ENCODE data around the gene GPR87.

Gene GPR87

GRCh38 chr3:151265166-151265565 lies 51.5 kb downstream of the GPR87 start:
- TF ChIP-seq CTCF (IDR thresholded peaks at IDR 0.05; ENCODE audit: control extremely low read depth, extremely low read depth, low read depth, missing control alignments), result no peak
- no peak for DNase-seq (ENCODE audit: extremely low spot score)
- POLR2A ChIA-PET, result interaction anchor here (0.6 kb wide), 1 partner anchor 1226 kb away, joined by 3 read pairs; no protein-coding TSS in a partner anchor
- CTCF ChIA-PET, result interaction anchor here (3.4 kb wide), 1 partner anchor 14 kb away, joined by 24 read pairs; the partner anchor contains the start of gene P2RY14

GRCh38 chr3:151264605-151265004 lies 52.0 kb downstream of the GPR87 start:
- ChIA-PET POLR2A (no interaction called here), CTCF (interaction anchor here (0.9 to 1.0 kb wide), 2 partner anchors 9 to 36 kb away, joined by 3 to 4 read pairs; no protein-coding TSS in a partner anchor)
- no peak for DNase-seq (ENCODE audit: extremely low spot score)
- TF ChIP-seq CTCF (IDR thresholded peaks at IDR 0.05; ENCODE audit: control extremely low read depth, extremely low read depth, low read depth, missing control alignments), result no peak

DNA sequence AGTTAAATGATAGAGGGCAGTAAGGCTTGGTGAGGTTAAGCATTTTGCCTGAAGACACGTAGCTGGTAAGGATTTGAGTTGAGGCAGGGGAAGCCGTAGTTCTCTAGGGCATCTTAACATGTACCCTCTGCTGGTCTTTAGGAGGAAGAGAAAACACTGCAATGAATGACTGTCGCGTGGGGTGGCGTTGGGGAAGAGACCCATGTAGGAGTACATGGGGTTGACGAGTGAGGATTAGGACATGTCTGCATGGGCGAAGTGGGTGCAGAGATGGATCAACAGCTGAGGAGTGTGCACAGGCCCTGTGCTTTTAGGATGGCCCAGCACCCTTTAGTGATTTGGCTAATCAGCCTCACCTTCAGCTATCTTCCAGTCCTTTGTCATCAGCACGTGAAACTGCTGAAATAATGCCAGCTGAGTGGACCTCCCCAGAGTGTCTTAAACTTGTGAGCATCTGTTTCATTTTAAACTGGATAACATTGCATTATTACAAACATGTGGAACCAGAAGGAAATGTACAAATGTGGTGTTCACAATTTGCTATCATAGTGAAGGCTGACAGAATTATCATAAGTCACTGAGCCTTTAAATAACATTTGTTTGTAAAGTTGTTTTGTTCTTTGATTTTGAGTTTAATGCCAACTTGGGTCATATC lies 53.6 kb downstream of the GPR87 start:
- no peak for DNase-seq (ENCODE audit: extremely low spot score)
- POLR2A ChIA-PET, result no interaction called here
- TF ChIP-seq CTCF (IDR thresholded peaks at IDR 0.05; ENCODE audit: control extremely low read depth, extremely low read depth, low read depth, missing control alignments), result no peak
- CTCF ChIA-PET, result interaction anchor here (1.2 to 1.7 kb wide), 7 partner anchors 9 to 95 kb away, joined by 3 to 6 read pairs (median 4); no protein-coding TSS in a partner anchor

- POLR2A ChIA-PET, result no interaction called here
- CTCF ChIA-PET, result interaction anchor here (1.8 kb wide), 1 partner anchor 91 kb away, joined by 7 read pairs; no protein-coding TSS in a partner anchor
- no peak for DNase-seq (ENCODE audit: extremely low spot score)
- no peak for TF ChIP-seq CTCF (IDR thresholded peaks at IDR 0.05; ENCODE audit: control extremely low read depth, extremely low read depth, low read depth, missing control alignments)
These were observed 57.0 kb downstream of the GPR87 start for GRCh38 chr3:151259664-151260063.

DNA sequence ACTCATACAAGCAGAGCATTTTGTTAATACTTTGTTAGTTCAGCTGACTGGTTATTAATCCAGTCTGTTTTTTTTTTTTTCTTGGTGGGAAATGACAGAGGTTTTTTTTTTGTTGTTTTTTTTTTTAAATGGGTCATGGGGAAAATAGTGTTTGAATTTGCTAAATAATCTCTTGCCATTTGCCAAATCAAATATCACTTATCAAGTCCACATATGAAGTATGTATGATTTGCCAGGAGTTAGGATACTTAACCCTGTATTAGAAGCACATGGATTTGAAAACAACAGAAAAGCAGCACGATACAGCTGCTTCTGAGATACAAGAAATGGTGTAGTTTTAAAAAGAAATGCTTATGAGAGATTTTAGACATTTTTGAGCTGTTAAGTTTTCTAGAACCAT lies 59.9 kb downstream of the GPR87 start:
- no peak for DNase-seq (ENCODE audit: extremely low spot score)
- POLR2A ChIA-PET, result no interaction called here
- no peak for TF ChIP-seq CTCF (IDR thresholded peaks at IDR 0.05; ENCODE audit: control extremely low read depth, extremely low read depth, low read depth, missing control alignments)
- CTCF ChIA-PET, result interaction anchor here (0.7 to 2.1 kb wide), 4 partner anchors 11 to 945 kb away, joined by 3 to 11 read pairs (median 5); no protein-coding TSS in a partner anchor

- no peak for DNase-seq (ENCODE audit: extremely low spot score)
- TF ChIP-seq CTCF (IDR thresholded peaks at IDR 0.05; ENCODE audit: control extremely low read depth, extremely low read depth, low read depth, missing control alignments), result no peak
- POLR2A ChIA-PET, result no interaction called here
- CTCF ChIA-PET, result interaction anchor here (0.9 kb wide), 1 partner anchor 35 kb away, joined by 3 read pairs; no protein-coding TSS in a partner anchor
These were observed 67.8 kb downstream of the GPR87 start for GRCh38 chr3:151248772-151249337.

All from GM10248 (cell line).